HUES64 (cell line): ENCODE results near the gene TRERF1.

Experiments
- H3K27ac ChIP-seq: 2 replicates; pipeline ENCODE4 v1.7.0; 2013; ENCODE audit warnings: low read depth, low read length, inconsistent platforms
- H3K27me3 ChIP-seq: 2 replicates; pipeline ENCODE4 v1.6.1; 2013; ENCODE audit warnings: mild to moderate bottlenecking, low read length; ENCODE audit not compliant: insufficient read depth
- H3K36me3 ChIP-seq: 2 replicates; pipeline ENCODE4 v1.6.1; 2013; ENCODE audit warnings: mild to moderate bottlenecking, low read length; ENCODE audit not compliant: insufficient read depth
- H3K4me1 ChIP-seq: 2 replicates; pipeline ENCODE4 v1.6.1; 2013; ENCODE audit warnings: mild to moderate bottlenecking, low read length, moderate library complexity; ENCODE audit not compliant: insufficient read depth
- H3K4me3 ChIP-seq: 2 replicates; pipeline ENCODE4 v1.5.1; 2013; ENCODE audit warnings: mild to moderate bottlenecking, low read length, moderate library complexity
- H3K9ac ChIP-seq: 2 replicates; pipeline ENCODE4 v1.6.1; 2013; ENCODE audit warnings: mild to moderate bottlenecking, low read depth, low read length
- H3K9me3 ChIP-seq: 2 replicates; pipeline ENCODE4 v1.6.1; 2013; ENCODE audit warnings: low read depth, low read length; ENCODE audit not compliant: insufficient read depth
- WGBS: fragments of 150-250, 120-280 bp; methylation state at CpG from one replicate; pipeline ENCODE4 v1.1.7; 2013; ENCODE audit warnings: missing lambda C conversion rate; 5-methylcytosine and 5-hydroxymethylcytosine counted together

TRERF1 gene

DNA sequence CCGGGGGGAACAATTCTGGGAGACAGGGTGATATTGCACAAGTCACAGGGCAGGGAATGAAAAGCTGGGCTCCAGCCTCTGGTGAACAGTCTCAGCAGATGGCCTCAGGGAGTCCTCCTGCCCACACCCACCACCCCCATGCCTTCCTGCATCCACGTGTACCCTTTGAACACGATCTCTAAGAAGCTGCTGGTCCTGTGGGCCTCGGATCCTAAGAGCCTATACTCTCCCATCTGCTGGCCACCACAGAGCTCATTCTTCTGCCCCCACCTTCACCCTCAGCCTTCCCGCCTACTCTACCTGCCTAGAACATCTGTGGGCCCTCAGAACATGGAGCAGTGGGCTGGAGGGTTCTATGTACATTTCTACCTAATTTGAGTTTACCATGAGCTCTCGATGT, 60.3 kb downstream of the TRERF1 start:
- H3K4me1 ChIP-seq, result peaks cover 23% of the 10 kb centered on the region
- WGBS, result 91% methylated on average over 6 of the region's 6 CpGs
- H3K36me3 ChIP-seq, result no peaks in the 10 kb centered on the region
- H3K4me3 ChIP-seq, result no peak overlapping the region
- no peak overlapping the region for H3K27ac ChIP-seq
- no peak overlapping the region for H3K9ac ChIP-seq
- no peaks in the 10 kb centered on the region for H3K27me3 ChIP-seq
- no peaks in the 10 kb centered on the region for H3K9me3 ChIP-seq

DNA sequence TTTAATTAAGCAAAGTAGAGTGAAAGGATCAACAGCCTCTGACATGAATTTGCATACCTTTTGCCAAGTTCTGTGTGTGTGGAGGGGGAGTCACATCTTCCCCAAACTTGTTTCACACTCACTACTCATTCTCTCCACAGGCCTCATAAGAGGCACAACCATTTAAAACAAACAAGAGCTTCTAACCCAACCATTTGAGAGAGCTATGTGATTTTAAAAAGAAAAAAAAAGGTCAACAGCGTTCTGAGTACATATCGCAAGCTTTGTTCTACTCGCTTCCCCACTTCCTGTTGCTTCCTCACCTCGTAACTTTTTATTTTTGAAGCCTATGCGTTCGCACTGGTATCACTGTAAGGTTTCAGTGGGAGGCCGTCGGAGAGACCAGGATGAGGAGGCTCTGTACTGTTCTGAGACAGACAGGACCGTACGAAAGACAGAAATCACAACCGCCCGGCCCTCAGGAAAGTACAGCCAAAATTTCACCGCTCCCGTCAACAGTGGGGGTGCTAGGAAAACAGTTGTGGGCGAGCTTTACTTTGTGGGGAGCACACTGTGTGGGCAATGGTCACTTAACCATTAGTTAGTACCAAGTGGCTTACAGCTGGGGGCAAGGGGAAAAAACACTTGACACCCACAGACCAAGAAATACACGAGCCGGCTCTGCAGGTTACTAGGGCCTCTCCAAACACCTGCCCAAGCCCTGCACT, 61.3 kb downstream of the TRERF1 start:
- H3K27me3 ChIP-seq, result no peaks in the 10 kb centered on the region
- H3K9me3 ChIP-seq, result no peaks in the 10 kb centered on the region
- H3K4me3 ChIP-seq, result no peak overlapping the region
- peaks cover 23% of the 10 kb centered on the region for H3K4me1 ChIP-seq
- H3K36me3 ChIP-seq, result no peaks in the 10 kb centered on the region
- WGBS, result 84% methylated on average over 17 of the region's 17 CpGs
- peak overlapping the region; percentile 3; the same call in 1 of the 2 replicates for H3K27ac ChIP-seq
- H3K9ac ChIP-seq, result no peak overlapping the region

DNA sequence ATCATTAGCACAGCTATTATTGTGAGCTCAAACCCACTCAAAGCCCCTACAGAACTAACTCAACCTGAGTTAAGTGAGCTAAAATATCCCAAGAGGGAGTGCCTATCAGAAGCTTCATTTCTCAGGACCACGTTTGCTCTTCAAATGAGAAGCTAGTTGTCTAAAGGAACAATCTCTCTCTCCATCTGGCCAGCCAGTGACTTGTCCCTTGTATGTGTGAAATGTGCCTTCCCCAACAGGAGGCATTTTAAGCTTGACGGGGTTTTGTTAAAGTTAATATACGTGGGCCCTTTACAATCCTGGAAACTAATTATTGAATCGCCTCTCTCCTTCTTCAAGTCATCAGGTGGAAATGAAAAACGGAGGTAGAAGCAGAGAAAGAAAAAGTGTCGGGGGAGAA, 62.0 kb downstream of the TRERF1 start:
- no peak overlapping the region for H3K4me3 ChIP-seq
- WGBS, result 100% methylated on average over 2 of the region's 6 CpGs
- no peak overlapping the region for H3K9ac ChIP-seq
- no peaks in the 10 kb centered on the region for H3K27me3 ChIP-seq
- H3K4me1 ChIP-seq, result peaks cover 20% of the 10 kb centered on the region
- no peaks in the 10 kb centered on the region for H3K36me3 ChIP-seq
- H3K27ac ChIP-seq, result no peak overlapping the region
- no peaks in the 10 kb centered on the region for H3K9me3 ChIP-seq

DNA sequence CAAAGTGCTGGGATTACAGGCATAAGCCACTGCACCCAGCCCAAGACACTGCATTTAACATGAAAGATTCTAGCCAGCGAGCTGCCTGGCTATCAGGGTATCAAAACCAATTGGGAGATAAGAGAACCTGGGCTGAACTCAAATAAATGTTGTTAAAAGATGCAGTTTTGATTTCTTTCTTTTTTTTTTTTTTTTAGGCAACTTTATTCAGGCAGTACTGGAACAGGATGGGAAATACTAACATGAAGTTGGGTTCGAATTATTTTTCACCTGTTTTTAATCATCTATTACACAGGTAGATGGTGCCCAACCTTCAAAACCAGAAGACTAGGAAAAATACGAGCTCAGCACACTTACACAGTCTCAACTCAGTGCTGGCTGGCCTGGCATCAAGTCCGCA, 63.7 kb downstream of the TRERF1 start:
- no peak overlapping the region for H3K4me3 ChIP-seq
- WGBS, result 95% methylated on average over 4 of the region's 4 CpGs
- H3K9ac ChIP-seq, result no peak overlapping the region
- peaks cover 19% of the 10 kb centered on the region for H3K4me1 ChIP-seq
- H3K9me3 ChIP-seq, result no peaks in the 10 kb centered on the region
- H3K27ac ChIP-seq, result no peak overlapping the region
- no peaks in the 10 kb centered on the region for H3K36me3 ChIP-seq
- H3K27me3 ChIP-seq, result no peaks in the 10 kb centered on the region

DNA sequence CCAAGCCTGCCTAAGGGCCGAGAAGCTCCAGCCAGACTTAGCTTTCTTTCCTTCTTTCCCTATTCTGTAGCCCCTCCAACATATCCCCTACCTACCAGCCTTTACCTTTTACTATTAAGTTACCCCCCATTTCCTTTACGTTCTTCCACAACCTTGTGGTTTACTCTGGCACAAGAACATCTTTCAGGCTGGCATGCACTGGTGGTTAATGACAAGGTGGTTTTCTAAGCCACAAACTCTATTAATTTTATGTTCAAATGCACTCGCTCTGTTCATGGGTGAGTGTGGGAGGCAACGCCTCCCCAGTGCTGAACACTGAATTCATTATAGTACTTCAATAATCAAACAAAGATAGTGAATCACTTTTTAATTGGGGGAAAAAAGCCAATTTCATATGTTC, 64.4 kb downstream of the TRERF1 start:
- Histone ChIP-seq H3K4me1 (peaks cover 19% of the 10 kb centered on the region), H3K9ac (no peak overlapping the region), H3K4me3 (no peak overlapping the region), H3K36me3 (no peaks in the 10 kb centered on the region), H3K27ac (no peak overlapping the region), H3K27me3 (no peaks in the 10 kb centered on the region), H3K9me3 (no peaks in the 10 kb centered on the region)
- WGBS, result 89% methylated on average over 4 of the region's 4 CpGs

DNA sequence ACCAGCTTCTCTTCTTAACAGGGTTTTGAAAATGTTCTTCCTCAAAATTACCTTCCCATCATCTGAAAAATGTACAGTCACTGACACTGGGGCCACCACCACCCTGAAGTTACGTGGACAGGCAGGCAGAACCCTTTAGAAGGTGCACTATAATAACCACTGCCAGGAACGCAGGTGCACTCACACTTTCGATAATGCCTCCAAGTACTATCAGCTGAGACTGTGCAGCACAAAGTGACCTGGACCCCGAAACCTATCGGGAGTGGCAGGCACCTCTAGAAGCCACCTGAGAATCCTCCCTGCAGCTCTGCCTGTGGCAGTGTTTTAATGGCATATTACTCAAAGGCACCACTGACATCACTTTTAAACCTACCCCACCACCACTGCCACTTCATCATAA, 66.4 kb downstream of the TRERF1 start:
- Histone ChIP-seq H3K27ac (no peak overlapping the region), H3K36me3 (no peaks in the 10 kb centered on the region), H3K27me3 (no peaks in the 10 kb centered on the region), H3K9me3 (no peaks in the 10 kb centered on the region), H3K4me3 (no peak overlapping the region), H3K4me1 (peaks cover 12% of the 10 kb centered on the region), H3K9ac (no peak overlapping the region)
- 95% methylated on average over 5 of the region's 5 CpGs for WGBS

DNA sequence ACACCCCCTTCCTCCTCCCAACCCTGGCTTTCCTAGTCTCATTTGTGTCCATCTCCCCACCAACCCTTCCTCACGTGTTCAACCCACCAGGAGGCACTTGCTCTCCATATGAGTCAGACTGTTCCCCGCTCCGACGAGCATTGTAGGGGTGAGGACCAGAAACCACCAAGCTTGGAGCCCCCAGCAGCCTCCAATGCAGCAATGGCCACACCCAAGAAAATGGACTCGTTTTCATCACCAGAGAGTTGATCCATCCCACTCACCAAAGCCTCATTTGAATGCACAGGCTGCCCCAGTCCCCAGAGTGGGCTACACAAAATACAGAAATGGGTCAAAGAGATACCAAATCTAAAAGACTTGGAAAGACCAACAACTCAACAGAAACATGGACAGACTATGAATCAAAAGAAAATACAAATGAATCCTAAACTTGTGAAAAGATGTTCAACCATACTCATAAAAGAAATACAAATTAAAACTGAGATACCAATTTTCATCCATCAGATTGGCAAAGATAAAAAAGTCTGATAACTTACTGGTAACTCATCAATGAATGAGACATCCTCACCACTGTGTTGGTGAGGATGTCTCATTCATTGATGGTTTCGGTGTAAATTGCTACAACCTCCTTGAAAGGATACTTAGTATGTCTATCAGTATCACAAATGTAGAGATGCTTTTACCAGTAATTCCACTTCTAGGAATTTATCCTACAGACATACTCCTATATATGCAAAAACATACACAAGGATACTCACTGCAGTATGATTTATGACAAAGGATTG, 68.1 kb downstream of the TRERF1 start:
- Histone ChIP-seq H3K4me1 (no peaks in the 10 kb centered on the region), H3K9me3 (no peaks in the 10 kb centered on the region), H3K9ac (no peak overlapping the region), H3K27ac (no peak overlapping the region), H3K4me3 (no peak overlapping the region), H3K27me3 (no peaks in the 10 kb centered on the region), H3K36me3 (no peaks in the 10 kb centered on the region)
- 85% methylated on average over 5 of the region's 6 CpGs for WGBS

DNA sequence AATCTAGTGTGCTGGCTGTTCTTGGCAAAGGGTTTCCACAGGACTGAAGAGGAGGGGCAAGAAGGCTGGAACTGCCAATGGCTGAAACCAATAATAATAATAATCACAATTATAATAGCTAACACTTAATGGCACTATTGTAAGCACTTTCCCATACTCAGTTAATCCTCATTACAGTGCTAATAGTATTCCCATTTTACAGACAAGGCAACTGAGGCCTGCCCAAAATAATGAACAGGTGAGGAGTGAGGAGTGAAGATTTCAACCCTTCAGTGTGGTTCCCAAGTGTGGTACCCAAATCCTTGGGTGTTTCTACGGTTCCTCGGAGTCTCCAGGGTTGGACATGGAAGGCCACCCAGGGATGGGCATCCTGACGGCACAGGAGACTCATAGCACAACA, 69.9 kb downstream of the TRERF1 start:
- no peak overlapping the region for H3K27ac ChIP-seq
- H3K27me3 ChIP-seq, result no peaks in the 10 kb centered on the region
- no peak overlapping the region for H3K9ac ChIP-seq
- H3K36me3 ChIP-seq, result no peaks in the 10 kb centered on the region
- no peak overlapping the region for H3K4me3 ChIP-seq
- 95% methylated on average over 3 of the region's 3 CpGs for WGBS
- H3K4me1 ChIP-seq, result no peaks in the 10 kb centered on the region
- H3K9me3 ChIP-seq, result no peaks in the 10 kb centered on the region

DNA sequence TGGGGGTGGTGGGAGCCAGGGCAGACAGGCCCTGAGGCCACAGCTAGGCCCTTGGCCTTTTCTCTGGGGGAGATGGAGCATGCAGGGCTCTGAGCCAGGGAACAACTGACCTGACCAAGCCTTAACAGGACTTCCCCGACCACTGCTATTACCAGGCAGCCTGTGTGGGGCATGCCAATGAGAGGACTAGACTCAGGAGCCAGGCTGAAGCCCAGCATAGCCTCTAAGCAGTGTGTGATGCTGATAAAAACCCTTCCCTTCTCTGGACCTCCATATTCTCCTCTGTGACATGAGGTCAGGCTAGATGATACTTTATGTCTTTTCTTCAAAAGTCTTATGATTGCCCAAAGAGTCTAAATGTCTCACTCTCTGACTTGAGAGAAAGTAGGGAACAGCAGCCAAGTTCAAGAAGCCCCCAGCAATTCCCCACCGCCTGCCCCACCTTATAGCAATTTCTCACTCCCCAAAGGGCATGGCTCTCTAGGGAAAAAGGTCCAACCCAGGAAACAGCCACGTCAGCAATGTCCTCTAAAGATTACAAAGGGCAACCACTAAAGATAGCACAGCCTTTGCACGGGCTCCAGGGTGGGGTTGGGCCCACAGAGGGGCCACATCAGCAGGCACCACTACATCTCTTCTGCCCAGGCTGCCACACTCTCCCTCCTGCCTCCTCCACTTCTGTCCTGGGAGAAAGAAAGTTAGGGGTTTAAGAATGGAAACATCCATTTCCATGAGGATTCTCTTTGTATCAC, 71.3 kb downstream of the TRERF1 start:
- H3K36me3 ChIP-seq, result no peaks in the 10 kb centered on the region
- H3K9ac ChIP-seq, result no peak overlapping the region
- no peaks in the 10 kb centered on the region for H3K4me1 ChIP-seq
- H3K9me3 ChIP-seq, result no peaks in the 10 kb centered on the region
- H3K27me3 ChIP-seq, result no peaks in the 10 kb centered on the region
- no peak overlapping the region for H3K4me3 ChIP-seq
- WGBS, result 94% methylated on average over 4 of the region's 4 CpGs
- H3K27ac ChIP-seq, result no peak overlapping the region

DNA sequence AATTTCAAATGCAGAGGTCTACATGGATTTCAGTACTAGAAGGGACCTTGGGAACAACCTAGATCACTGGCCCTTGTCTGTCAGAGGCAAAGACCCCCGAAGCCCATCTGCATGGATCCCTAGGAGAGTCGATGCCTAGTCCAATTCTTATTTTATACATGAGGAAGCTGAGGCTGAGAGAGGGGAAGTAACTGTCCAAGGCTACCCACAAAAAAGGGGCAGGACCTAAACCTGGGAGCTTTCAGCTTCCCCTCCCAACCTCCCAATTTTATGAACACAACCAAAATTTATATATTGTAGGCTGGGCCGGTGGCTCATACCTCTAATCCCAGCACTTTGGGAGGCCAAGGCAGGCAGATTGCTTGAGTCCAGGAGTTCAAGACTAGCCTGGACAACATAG, 73.2 kb downstream of the TRERF1 start:
- 92% methylated on average over 3 of the region's 3 CpGs for WGBS
- H3K27me3 ChIP-seq, result no peaks in the 10 kb centered on the region
- no peak overlapping the region for H3K4me3 ChIP-seq
- no peak overlapping the region for H3K27ac ChIP-seq
- no peaks in the 10 kb centered on the region for H3K4me1 ChIP-seq
- H3K9ac ChIP-seq, result no peak overlapping the region
- H3K36me3 ChIP-seq, result no peaks in the 10 kb centered on the region
- H3K9me3 ChIP-seq, result no peaks in the 10 kb centered on the region

DNA sequence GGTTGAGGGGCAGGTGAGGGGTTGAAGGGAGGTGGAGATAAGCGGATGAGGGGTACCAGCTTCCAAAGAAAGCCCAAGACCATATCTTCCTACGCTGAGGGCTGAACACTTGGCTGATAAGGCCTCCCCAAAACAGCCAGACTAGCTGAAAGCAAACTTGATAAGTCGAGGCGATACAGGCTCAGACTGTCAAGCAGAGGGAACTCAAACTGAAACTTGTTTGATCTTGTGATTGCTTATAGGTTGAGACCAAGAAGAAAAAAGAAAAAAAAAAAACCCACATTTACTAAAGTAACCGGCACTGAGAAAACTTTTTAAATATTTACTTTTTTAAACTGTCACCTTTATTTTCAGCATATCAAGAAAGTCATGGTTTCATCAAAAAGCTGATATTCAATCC, 73.6 kb downstream of the TRERF1 start:
- WGBS, result 94% methylated on average over 5 of the region's 5 CpGs
- Histone ChIP-seq H3K9me3 (no peaks in the 10 kb centered on the region), H3K9ac (no peak overlapping the region), H3K27ac (no peak overlapping the region), H3K4me1 (no peaks in the 10 kb centered on the region), H3K36me3 (no peaks in the 10 kb centered on the region), H3K4me3 (no peak overlapping the region), H3K27me3 (no peaks in the 10 kb centered on the region)
